MM.1S (cell line): ENCODE data around the gene SMARCA4.

Experiments
- DNase-seq: peaks from one replicate; pipeline ENCODE4 v3.0.0-alpha.2; 2015
- H2AFZ ChIP-seq: fragments of 300-600 bp; sonication (generic); 2 replicates; pipeline ENCODE4 v1.6.0; 2016; ENCODE audit warnings: antibody characterized with exemption, low read length
- H3F3A ChIP-seq: fragments of 300-600 bp; sonication (generic); 2 replicates; pipeline ENCODE4 v1.6.1; 2016; ENCODE audit warnings: mild to moderate bottlenecking, antibody characterized with exemption, low read length, moderate library complexity, mixed read lengths; ENCODE audit not compliant: insufficient read depth
- H3K27ac ChIP-seq: fragments of 300-600 bp; sonication (generic); 2 replicates; pipeline ENCODE4 v1.5.1; 2016; ENCODE audit warnings: mild to moderate bottlenecking, low read length
- H3K27me3 ChIP-seq: fragments of 300-600 bp; sonication (generic); replicated peaks from 2 replicates; pipeline ENCODE4 v1.6.0; 2016; ENCODE audit warnings: low read length; ENCODE audit not compliant: insufficient read depth
- H3K36me3 ChIP-seq: fragments of 300-600 bp; sonication (generic); replicated peaks from 2 replicates; pipeline ENCODE4 v1.6.1; 2016; ENCODE audit warnings: mild to moderate bottlenecking, low read length, mixed read lengths; ENCODE audit not compliant: insufficient read depth
- H3K4me1 ChIP-seq: fragments of 300-600 bp; sonication (generic); 2 replicates; pipeline ENCODE4 v1.6.1; 2016; ENCODE audit warnings: low read length, mixed read lengths
- H3K4me2 ChIP-seq: fragments of 300-600 bp; sonication (generic); 2 replicates; pipeline ENCODE4 v1.6.0; 2016; ENCODE audit warnings: low read depth, low read length
- H3K4me3 ChIP-seq: fragments of 300-600 bp; sonication (generic); 2 replicates; pipeline ENCODE4 v1.5.1; 2016; ENCODE audit warnings: low read length, mixed read lengths
- H3K79me2 ChIP-seq: fragments of 300-600 bp; sonication (generic); 2 replicates; pipeline ENCODE4 v1.6.1; 2016; ENCODE audit warnings: mixed run types, low read length, mixed read lengths
- H3K9ac ChIP-seq: fragments of 300-600 bp; sonication (generic); 2 replicates; pipeline ENCODE4 v1.6.1; 2016; ENCODE audit warnings: low read length, mixed read lengths
- H3K9me2 ChIP-seq: fragments of 300-600 bp; sonication (generic); replicated peaks from 2 replicates; pipeline ENCODE4 v1.6.1; 2016; ENCODE audit warnings: mild to moderate bottlenecking, low read length, mixed read lengths; ENCODE audit not compliant: insufficient read depth
- H3K9me3 ChIP-seq: fragments of 300-600 bp; sonication (generic); replicated peaks from 2 replicates; pipeline ENCODE4 v1.6.1; 2016; ENCODE audit warnings: mild to moderate bottlenecking, low read length, mixed read lengths; ENCODE audit not compliant: insufficient read depth
- H4K20me1 ChIP-seq: fragments of 300-600 bp; sonication (generic); 2 replicates; pipeline ENCODE4 v1.6.1; 2016; ENCODE audit warnings: mild to moderate bottlenecking, low read length, moderate library complexity, mixed read lengths; ENCODE audit not compliant: insufficient read depth
- CTCF ChIP-seq: fragments of 300-600 bp; sonication (generic); IDR thresholded peaks from 2 replicates; pipeline ENCODE4 v1.5.1; 2016; ENCODE audit warnings: antibody characterized with exemption, low read length, mixed read lengths
- EZH2 ChIP-seq: fragments of 300-600 bp; sonication (generic); optimal IDR thresholded peaks from 2 replicates; pipeline ENCODE3; 2017; ENCODE audit warnings: low read depth, mild to moderate bottlenecking, antibody characterized with exemption, low read length, mixed read lengths
- EZH2phosphoT487 ChIP-seq: fragments of 300-600 bp; sonication (generic); IDR thresholded peaks from 2 replicates; pipeline ENCODE4 v1.6.1; 2018; ENCODE audit warnings: antibody characterized with exemption, low read length

Gene SMARCA4

GRCh38 chr19:11041194-11041593 is 80.4 kb downstream of the SMARCA4 start:
- Histone ChIP-seq H3K4me1 (no peaks in the 10 kb centered on the region), H3K9ac (no peak overlapping the region), H3K79me2 (peaks cover 27% of the 10 kb centered on the region), H3K4me2 (no peak overlapping the region), H3F3A (no peaks in the 10 kb centered on the region), H3K4me3 (no peak overlapping the region), H3K9me2 (no peaks in the 10 kb centered on the region), H3K9me3 (no peaks in the 10 kb centered on the region), H3K27me3 (no peaks in the 10 kb centered on the region), H2AFZ (no peak overlapping the region), H4K20me1 (no peaks in the 10 kb centered on the region), H3K27ac (no peak overlapping the region), H3K36me3 (peaks cover 11% of the 10 kb centered on the region)
- TF ChIP-seq CTCF, result no peak
- no peak for TF ChIP-seq EZH2phosphoT487
- TF ChIP-seq EZH2, result no peak
- no peak for DNase-seq

GRCh38 chr19:11041966-11042627 is 81.3 kb downstream of the SMARCA4 start:
- no peak overlapping the region for H3K27ac ChIP-seq
- H3K9ac ChIP-seq, result no peak overlapping the region
- TF ChIP-seq EZH2 (no peak), EZH2phosphoT487 (no peak), CTCF (no peak)
- H3K4me1 ChIP-seq, result no peaks in the 10 kb centered on the region
- H4K20me1 ChIP-seq, result no peaks in the 10 kb centered on the region
- no peaks in the 10 kb centered on the region for H3K27me3 ChIP-seq
- no peaks in the 10 kb centered on the region for H3F3A ChIP-seq
- H2AFZ ChIP-seq, result no peak overlapping the region
- H3K9me3 ChIP-seq, result no peaks in the 10 kb centered on the region
- no peaks in the 10 kb centered on the region for H3K9me2 ChIP-seq
- no peak overlapping the region for H3K4me2 ChIP-seq
- H3K4me3 ChIP-seq, result no peak overlapping the region
- no peak for DNase-seq
- peaks cover 11% of the 10 kb centered on the region for H3K36me3 ChIP-seq
- H3K79me2 ChIP-seq, result peaks cover 19% of the 10 kb centered on the region

GRCh38 chr19:11044431-11044830 is 83.6 kb downstream of the SMARCA4 start:
- TF ChIP-seq EZH2 (no peak), CTCF (no peak), EZH2phosphoT487 (no peak)
- Histone ChIP-seq H3F3A (peaks cover 19% of the 10 kb centered on the region), H2AFZ (no peak overlapping the region), H3K4me3 (no peak overlapping the region), H3K4me1 (peaks cover 12% of the 10 kb centered on the region), H3K9me2 (no peaks in the 10 kb centered on the region), H3K9me3 (no peaks in the 10 kb centered on the region), H3K4me2 (no peak overlapping the region), H3K9ac (no peak overlapping the region), H3K27me3 (no peaks in the 10 kb centered on the region), H3K36me3 (peaks cover 11% of the 10 kb centered on the region), H4K20me1 (no peaks in the 10 kb centered on the region), H3K27ac (no peak overlapping the region), H3K79me2 (no peaks in the 10 kb centered on the region)
- DNase-seq, result no peak
